ENCODE data around the gene BTBD6. TPM values are rescaled to one million over a fixed set of nuclear protein-coding genes. Genes with fewer than 3 reads are reported as not detected.

BTBD6 gene
- total and polyA plus RNA-seq, 8 donors = 32.7 to 52.6 (median 41.2) TPM

DNA sequence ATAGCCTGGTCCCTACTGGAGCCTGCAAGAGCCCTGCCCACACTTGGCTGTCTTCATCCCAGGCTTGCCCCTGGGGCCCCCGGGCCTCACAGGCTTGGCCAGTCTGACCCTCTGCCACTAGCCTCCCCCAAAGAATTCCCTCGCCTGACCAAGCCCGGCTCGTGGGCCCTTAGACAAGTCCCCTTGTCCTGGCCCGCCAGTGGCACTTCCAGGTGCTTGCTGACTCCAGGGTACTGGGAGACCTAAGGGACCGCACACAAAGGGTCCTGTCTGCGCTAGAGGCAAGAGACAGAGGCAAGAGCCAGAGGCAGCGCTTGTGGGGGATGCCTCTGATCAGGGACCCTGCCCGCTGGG, 5.0 kb downstream of the BTBD6 start:
- H3K36me3 ChIP-seq = peaks cover 0 to 38% of the 10 kb centered on the region in 2 donors

DNA sequence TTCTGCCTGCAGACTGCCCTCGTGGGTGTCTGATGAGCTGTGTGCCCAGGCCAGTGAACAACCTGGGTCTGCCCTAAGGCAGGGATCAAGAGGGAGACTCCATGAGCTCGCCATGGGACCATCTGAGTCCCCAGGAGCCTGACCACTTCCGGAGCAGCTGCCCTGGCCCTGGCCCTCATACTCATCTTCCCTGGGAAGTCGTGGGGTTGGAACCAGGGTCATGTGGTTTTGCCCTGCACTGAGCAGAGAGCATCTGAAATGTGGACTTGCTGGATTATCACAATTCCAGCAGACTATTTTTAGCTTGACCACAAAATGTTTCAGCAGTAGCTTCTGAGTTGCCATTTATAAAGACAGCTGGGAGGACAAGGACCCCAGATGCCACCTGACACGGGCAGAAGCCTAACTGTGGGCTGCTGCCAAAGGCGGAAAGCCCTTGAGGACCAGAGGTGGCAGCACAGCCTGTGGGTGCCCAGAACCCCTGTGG, 6.7 kb downstream of the BTBD6 start:
- TF ChIP-seq, protein P1, sequence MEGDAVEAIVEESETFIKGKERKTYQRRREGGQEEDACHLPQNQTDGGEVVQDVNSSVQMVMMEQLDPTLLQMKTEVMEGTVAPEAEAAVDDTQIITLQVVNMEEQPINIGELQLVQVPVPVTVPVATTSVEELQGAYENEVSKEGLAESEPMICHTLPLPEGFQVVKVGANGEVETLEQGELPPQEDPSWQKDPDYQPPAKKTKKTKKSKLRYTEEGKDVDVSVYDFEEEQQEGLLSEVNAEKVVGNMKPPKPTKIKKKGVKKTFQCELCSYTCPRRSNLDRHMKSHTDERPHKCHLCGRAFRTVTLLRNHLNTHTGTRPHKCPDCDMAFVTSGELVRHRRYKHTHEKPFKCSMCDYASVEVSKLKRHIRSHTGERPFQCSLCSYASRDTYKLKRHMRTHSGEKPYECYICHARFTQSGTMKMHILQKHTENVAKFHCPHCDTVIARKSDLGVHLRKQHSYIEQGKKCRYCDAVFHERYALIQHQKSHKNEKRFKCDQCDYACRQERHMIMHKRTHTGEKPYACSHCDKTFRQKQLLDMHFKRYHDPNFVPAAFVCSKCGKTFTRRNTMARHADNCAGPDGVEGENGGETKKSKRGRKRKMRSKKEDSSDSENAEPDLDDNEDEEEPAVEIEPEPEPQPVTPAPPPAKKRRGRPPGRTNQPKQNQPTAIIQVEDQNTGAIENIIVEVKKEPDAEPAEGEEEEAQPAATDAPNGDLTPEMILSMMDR (IDR thresholded peaks at IDR 0.05) = no peak
- no peaks in the 10 kb centered on the region for H3K9me3 ChIP-seq
- intact Hi-C loops (cut with DNase I) = no loop called here
- ATAC-seq = no peak
- no peak overlapping the region for H3K4me3 ChIP-seq
- H3K4me1 ChIP-seq = peaks cover 0 to 5% of the 10 kb centered on the region in 2 donors
- H3K27me3 ChIP-seq = no peaks in the 10 kb centered on the region
- peaks cover 0 to 40% of the 10 kb centered on the region in 2 donors for H3K36me3 ChIP-seq
- peak in 1 of 4 donors; percentile 41 for DNase-seq
- no peak overlapping the region for H3K27ac ChIP-seq

More for the DNA sequence above, 5.0 kb downstream of the BTBD6 start:
- TF ChIP-seq, protein P1 (IDR thresholded peaks at IDR 0.05) = no peak
- Histone ChIP-seq H3K27me3 (no peaks in the 10 kb centered on the region), H3K4me3 (no peak overlapping the region), H3K4me1 (peaks cover 0 to 17% of the 10 kb centered on the region in 2 donors), H3K9me3 (no peaks in the 10 kb centered on the region), H3K27ac (no peak overlapping the region)
- ATAC-seq (no peak), DNase-seq (peak in 1 of 4 donors; percentile 67)
- intact Hi-C loops (cut with DNase I) = no loop called here

DNA sequence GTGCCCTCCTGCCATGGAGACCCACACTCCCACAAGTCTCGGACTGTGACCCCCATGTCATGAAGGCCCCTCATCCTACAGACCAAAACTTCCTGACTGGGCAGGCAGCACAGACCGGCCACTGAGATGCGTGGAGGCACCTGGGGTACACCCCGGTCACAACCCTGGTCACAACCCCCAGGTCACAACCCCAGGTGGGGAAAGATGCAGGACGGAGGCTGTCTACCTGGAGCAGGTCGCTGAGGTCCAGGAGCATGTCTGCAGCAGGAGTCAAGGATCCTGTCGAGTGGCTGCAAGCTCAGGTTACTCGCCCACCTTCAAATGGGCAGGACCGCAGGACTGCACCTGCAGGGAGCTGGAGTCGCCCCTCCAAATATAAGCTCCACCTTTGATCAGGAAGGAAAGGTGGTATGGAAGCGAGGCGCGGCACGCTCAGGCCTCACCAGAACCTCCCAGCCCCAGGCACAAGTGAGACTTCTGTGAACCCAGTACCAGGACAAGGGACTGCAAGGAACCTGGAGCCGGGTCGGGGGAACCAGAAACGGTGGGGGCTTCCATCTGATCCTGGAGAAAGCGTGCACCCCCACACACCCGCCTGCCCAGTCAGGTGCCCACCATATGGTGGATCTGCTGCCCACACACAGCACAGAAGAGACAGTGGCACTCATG, 8.1 kb downstream of the BTBD6 start:
- DNase-seq = no peak
- H3K27ac ChIP-seq = no peak overlapping the region
- no peaks in the 10 kb centered on the region for H3K27me3 ChIP-seq
- H3K4me3 ChIP-seq = no peak overlapping the region
- H3K36me3 ChIP-seq = peaks cover 0 to 37% of the 10 kb centered on the region in 2 donors
- ATAC-seq = no peak
- TF ChIP-seq, protein P1 (IDR thresholded peaks at IDR 0.05) = no peak
- intact Hi-C loops (cut with DNase I) = no loop called here
- H3K4me1 ChIP-seq = no peaks in the 10 kb centered on the region
- no peaks in the 10 kb centered on the region for H3K9me3 ChIP-seq

DNA sequence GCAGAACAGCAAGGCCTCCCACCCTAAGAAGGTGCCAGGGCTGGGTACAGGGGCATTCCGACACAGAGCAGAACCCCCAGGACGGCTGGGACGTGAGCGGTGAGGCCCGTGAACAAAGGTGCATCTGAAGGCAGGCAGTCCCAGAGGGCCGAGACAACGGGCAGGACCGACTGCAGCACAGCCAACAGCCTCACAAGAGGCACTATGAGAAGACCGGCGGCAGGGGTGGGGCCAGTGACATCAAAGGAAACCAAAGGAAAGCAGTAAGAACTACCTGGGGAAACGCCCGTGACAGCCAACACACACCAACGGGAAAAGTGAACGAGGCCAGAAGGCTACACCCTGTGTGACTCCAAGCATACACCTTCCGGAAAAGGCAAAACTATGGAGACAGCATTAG, 9.1 kb downstream of the BTBD6 start:
- no peak for DNase-seq
- peaks cover 0 to 36% of the 10 kb centered on the region in 2 donors for H3K36me3 ChIP-seq
- no peak for ATAC-seq
- H3K4me1 ChIP-seq = no peaks in the 10 kb centered on the region
- no peak overlapping the region for H3K4me3 ChIP-seq
- H3K9me3 ChIP-seq = no peaks in the 10 kb centered on the region
- intact Hi-C loops (cut with DNase I) = no loop called here
- no peaks in the 10 kb centered on the region for H3K27me3 ChIP-seq
- TF ChIP-seq, protein P1 (IDR thresholded peaks at IDR 0.05) = no peak
- no peak overlapping the region for H3K27ac ChIP-seq

DNA sequence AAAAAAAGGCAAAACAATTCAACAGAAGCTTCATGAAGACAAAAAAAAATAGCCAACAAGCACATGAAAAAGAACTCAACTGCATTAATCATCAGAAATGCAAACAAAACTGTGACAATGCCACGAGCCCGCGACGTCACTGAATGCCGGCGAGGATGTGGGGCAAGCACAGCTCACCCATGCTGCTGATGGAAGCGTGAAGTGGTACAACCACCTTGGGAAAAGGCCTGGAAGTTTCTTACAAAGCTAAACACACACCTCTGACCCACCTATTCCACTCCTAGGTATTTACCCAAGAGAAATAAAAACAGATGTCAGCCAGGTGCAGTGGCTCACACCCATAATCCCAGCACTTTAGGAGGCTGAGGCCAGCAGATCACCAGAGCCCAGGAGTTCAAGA, 10.5 kb downstream of the BTBD6 start:
- TF ChIP-seq, protein P1 (IDR thresholded peaks at IDR 0.05) = no peak
- DNase-seq (peak in 1 of 4 donors; percentile 52), ATAC-seq (peak; percentile 74)
- no peak overlapping the region for H3K4me3 ChIP-seq
- intact Hi-C loops (cut with DNase I) = no loop called here
- H3K36me3 ChIP-seq = peaks cover 0 to 32% of the 10 kb centered on the region in 2 donors
- no peaks in the 10 kb centered on the region for H3K27me3 ChIP-seq
- H3K27ac ChIP-seq = no peak overlapping the region
- no peaks in the 10 kb centered on the region for H3K9me3 ChIP-seq
- no peaks in the 10 kb centered on the region for H3K4me1 ChIP-seq

Data from left lung (tissue), 10 donors.